GM10266 (cell line): Measurements from ENCODE around the gene ADGRG6.

ENCODE experiments used
- DNase-seq: peaks from one replicate; pipeline ENCODE4 v3.0.0; 2012; ENCODE audit errors: extremely low spot score
- CTCF ChIP-seq: IDR thresholded peaks from 2 replicates; pipeline ENCODE4 v1.5.1; 2012; ENCODE audit warnings: mild to moderate bottlenecking, low read depth; ENCODE audit not compliant: control insufficient read depth, insufficient read depth; ENCODE audit errors: missing control alignments

ADGRG6 gene

GRCh38 chr6:142485256-142485655 is 183.4 kb downstream of the ADGRG6 start:
- DNase-seq: no peak
- TF ChIP-seq CTCF: no peak

- TF ChIP-seq CTCF: no peak
- DNase-seq: no peak
These were observed 188.2 kb downstream of the ADGRG6 start for GRCh38 chr6:142489722-142490610.
